Astrocyte (in vitro differentiated cells and primary cell): Measurements from ENCODE around the gene RMND5A. TPM values are rescaled to one million over a fixed set of nuclear protein-coding genes. Genes with fewer than 3 reads are reported as not detected.
A peak's percentile ranks its signal among the peaks of the same experiment; 100 is the strongest.

Experiments
- DNase-seq: peaks from one replicate; pipeline ENCODE4 v3.0.0-alpha.2; 2010; ENCODE audit warnings: low read depth
- FAIRE-seq: peaks from 2 replicates; lab custom pipeline; 2011; peaks lifted over from hg19 to GRCh38; lab: Jason Lieb, UNC
- H2AFZ ChIP-seq: 2 replicates; pipeline ENCODE4 v1.6.0; 2012; ENCODE audit warnings: low read depth, low read length, inconsistent platforms
- H3K27ac ChIP-seq: 2 replicates; pipeline ENCODE4 v1.5.1; 2011; ENCODE audit warnings: low read depth, low read length, inconsistent platforms
- H3K27me3 ChIP-seq: 2 replicates; pipeline ENCODE4 v1.6.0; 2011; ENCODE audit warnings: low read length, inconsistent platforms; ENCODE audit not compliant: insufficient read depth
- H3K36me3 ChIP-seq: 2 replicates; pipeline ENCODE4 v1.5.1; 2011; ENCODE audit warnings: low read length, inconsistent platforms; ENCODE audit not compliant: insufficient read depth
- H3K4me1 ChIP-seq: 2 replicates; pipeline ENCODE4 v1.5.1; 2011; ENCODE audit warnings: low read length, inconsistent platforms; ENCODE audit not compliant: insufficient read depth
- H3K4me2 ChIP-seq: 2 replicates; pipeline ENCODE4 v1.6.0; 2012; ENCODE audit warnings: low read length, inconsistent platforms
- H3K4me3 ChIP-seq: 2 replicates; pipeline ENCODE4 v1.5.1; 2011; ENCODE audit warnings: low read depth, mild to moderate bottlenecking, low read length, inconsistent platforms; ENCODE audit not compliant: insufficient read depth
- H3K79me2 ChIP-seq: 2 replicates; pipeline ENCODE4 v1.6.0; 2012; ENCODE audit warnings: mild to moderate bottlenecking, low read length, inconsistent platforms; ENCODE audit not compliant: insufficient read depth
- H3K9ac ChIP-seq: 2 replicates; pipeline ENCODE4 v1.6.0; 2012; ENCODE audit warnings: mild to moderate bottlenecking, low read length, inconsistent platforms
- H3K9me3 ChIP-seq: 2 replicates; pipeline ENCODE4 v1.5.1; 2012; ENCODE audit warnings: low read depth, mild to moderate bottlenecking, low read length, inconsistent platforms; ENCODE audit not compliant: insufficient read depth
- H4K20me1 ChIP-seq: 2 replicates; pipeline ENCODE4 v1.6.0; 2012; ENCODE audit warnings: low read length, inconsistent platforms; ENCODE audit not compliant: insufficient read depth
- H3K27ac Mint-ChIP-seq: one replicate; pipeline ENCODE4 v1.8.0; 2021; ENCODE audit warnings: mild to moderate bottlenecking, mixed read lengths; ENCODE audit not compliant: unreplicated experiment
- H3K27me3 Mint-ChIP-seq: one replicate; pipeline ENCODE4 v1.8.0; 2021; ENCODE audit warnings: low read depth, mixed read lengths; ENCODE audit not compliant: unreplicated experiment
- H3K36me3 Mint-ChIP-seq: one replicate; pipeline ENCODE4 v1.8.0; 2021; ENCODE audit warnings: low read depth, mixed read lengths; ENCODE audit not compliant: unreplicated experiment
- H3K4me1 Mint-ChIP-seq: one replicate; pipeline ENCODE4 v1.8.0; 2021; ENCODE audit warnings: low read depth, mixed read lengths; ENCODE audit not compliant: unreplicated experiment
- H3K4me3 Mint-ChIP-seq: one replicate; pipeline ENCODE4 v1.8.0; 2021; ENCODE audit warnings: mild to moderate bottlenecking, moderate library complexity, mixed read lengths; ENCODE audit not compliant: unreplicated experiment
- H3K9me3 Mint-ChIP-seq: one replicate; pipeline ENCODE4 v1.8.0; 2021; ENCODE audit warnings: mild to moderate bottlenecking, mixed read lengths; ENCODE audit not compliant: unreplicated experiment
- CTCF ChIP-seq: IDR thresholded peaks from 2 replicates; pipeline ENCODE4 v1.5.1; 2011; ENCODE audit warnings: low read depth, mild to moderate bottlenecking, inconsistent platforms, low read length, moderate library complexity; ENCODE audit not compliant: insufficient read depth
- EZH2 ChIP-seq: IDR thresholded peaks from 2 replicates; pipeline ENCODE4 v1.6.1; 2012; ENCODE audit warnings: mild to moderate bottlenecking, low read length, inconsistent platforms; ENCODE audit not compliant: insufficient read depth
- total RNA-seq: library from RNA; stranded (reverse); gene quantifications from 2 replicates; pipeline ENCODE4 v1.2.1, GENCODE V29; 2021

RMND5A gene
- total RNA-seq, 1 donor from 2014 or later: 33.6 TPM

- no peak overlapping the region for H3K4me3 Mint-ChIP-seq
Observed at GRCh38 chr2:86790134-86790675, 70.1 kb downstream of the RMND5A start.

DNA sequence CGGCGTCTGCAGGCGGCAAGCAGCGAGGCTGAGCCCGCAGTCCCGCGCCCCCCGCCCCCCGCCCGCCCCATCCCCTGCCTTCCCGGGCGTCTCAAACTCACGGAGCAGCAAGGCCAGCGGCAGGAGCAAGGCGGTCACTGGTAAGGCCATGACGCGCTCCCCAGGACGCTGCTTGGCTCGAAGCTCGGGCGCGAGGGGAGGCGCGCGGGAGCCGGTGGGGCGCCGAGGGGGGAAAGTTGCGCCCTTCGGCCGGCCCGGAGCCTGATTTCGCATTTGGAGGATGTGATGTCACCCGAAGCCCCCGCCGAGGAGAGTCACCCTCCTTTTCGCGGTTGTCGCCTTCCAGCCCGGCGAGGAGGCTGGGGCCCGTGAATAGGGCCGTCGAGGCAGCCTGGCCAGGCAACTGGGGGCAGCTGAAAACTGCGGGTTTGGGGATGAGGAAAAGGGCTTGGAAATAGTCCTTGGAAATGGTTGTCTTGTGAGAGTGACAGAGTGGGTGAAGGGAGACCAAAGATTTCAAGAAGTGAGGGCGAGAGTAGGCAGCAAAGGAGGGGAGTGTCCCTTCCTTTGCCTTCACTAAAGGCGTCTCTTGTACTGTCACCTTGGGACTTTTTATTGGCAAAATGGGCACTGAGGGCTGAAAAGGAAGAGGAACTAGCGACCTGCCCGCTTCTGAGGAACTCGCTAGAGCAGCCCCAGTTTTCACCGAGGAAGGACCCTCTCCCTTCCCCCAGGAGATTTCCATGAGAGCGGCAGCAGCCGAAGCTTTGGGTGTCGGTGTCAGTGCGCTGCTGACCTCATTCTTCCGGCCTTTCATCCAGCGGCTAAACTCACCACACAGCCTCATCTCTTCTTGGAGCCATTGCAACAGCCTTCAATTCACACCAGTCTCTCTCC, 70.8 kb downstream of the RMND5A start, which contains the start of gene CD8A:
CD8A (minus strand) TSS at position 238 of the 897 bp plus-strand sequence; CDS start at position 150, 88 bp downstream.
- Histone ChIP-seq H3K27ac (no peak within 1 kb of the TSS), H3K36me3 (no peaks in the 10 kb centered on the region), H2AFZ (peak within 1 kb of the TSS; percentile 1), H3K4me1 (no peaks in the 10 kb centered on the region), H3K4me3 (no peak within 1 kb of the TSS), H3K4me2 (peak within 1 kb of the TSS; percentile 58), H3K27me3 (peaks cover 62% of the 10 kb centered on the region), H4K20me1 (no peaks in the 10 kb centered on the region), H3K9ac (no peak within 1 kb of the TSS), H3K9me3 (peaks cover 7% of the 10 kb centered on the region), H3K79me2 (no peaks in the 10 kb centered on the region)
- H3K27ac Mint-ChIP-seq: no peak within 1 kb of the TSS
- DNase-seq (no peak), FAIRE-seq (no peak)
- H3K9me3 Mint-ChIP-seq: peaks cover 12% of the 10 kb centered on the region
- H3K4me1 Mint-ChIP-seq: peaks cover 5% of the 10 kb centered on the region
- H3K36me3 Mint-ChIP-seq: peaks cover 5% of the 10 kb centered on the region
- H3K4me3 Mint-ChIP-seq: no peak within 1 kb of the TSS
- H3K27me3 Mint-ChIP-seq: peaks cover 73% of the 10 kb centered on the region
- TF ChIP-seq EZH2 (peak; percentile 22), CTCF (no peak)

More at GRCh38 chr2:86790134-86790675, 70.1 kb downstream of the RMND5A start:
- Mint-ChIP-seq H3K36me3 (peaks cover 5% of the 10 kb centered on the region), H3K27ac (no peak overlapping the region), H3K4me1 (peaks cover 5% of the 10 kb centered on the region), H3K9me3 (peaks cover 8% of the 10 kb centered on the region), H3K27me3 (peaks cover 75% of the 10 kb centered on the region)
- FAIRE-seq (no peak), DNase-seq (no peak)
- Histone ChIP-seq H3K27me3 (peaks cover 62% of the 10 kb centered on the region), H3K9me3 (peaks cover 7% of the 10 kb centered on the region), H3K79me2 (no peaks in the 10 kb centered on the region), H3K4me1 (no peaks in the 10 kb centered on the region), H3K4me2 (no peak overlapping the region), H3K4me3 (no peak overlapping the region), H3K36me3 (no peaks in the 10 kb centered on the region), H3K27ac (no peak overlapping the region), H2AFZ (no peak overlapping the region), H4K20me1 (no peaks in the 10 kb centered on the region), H3K9ac (no peak overlapping the region)
- TF ChIP-seq EZH2: peak; percentile 94
- no peak for TF ChIP-seq CTCF
